Activated T-cell treated with anti-CD3 and anti-CD28 coated beads, Interleukin-2, amount 50 U/mL, for 4 hours (primary cell): ENCODE results near the gene GDF2. TPM values are rescaled to one million over a fixed set of nuclear protein-coding genes. Genes with fewer than 3 reads are reported as not detected.

Experiments
- ATAC-seq, 2 donors: fragments of 200-7000 bp; cut with Tn5 transposase; one replicate each; pipeline ENCODE4 v1.10.0; 2021
- DNase-seq: peaks from one replicate; pipeline ENCODE4 v3.0.0-alpha.2; 2020
- H3K27me3 Mint-ChIP-seq: one replicate; pipeline ENCODE4 v1.8.0; 2021; ENCODE audit warnings: low read depth, mixed read lengths
- H3K36me3 Mint-ChIP-seq: one replicate; pipeline ENCODE4 v1.8.0; 2022; ENCODE audit warnings: mixed read lengths; ENCODE audit not compliant: insufficient read depth
- H3K4me1 Mint-ChIP-seq: one replicate; pipeline ENCODE4 v1.8.0; 2021; ENCODE audit warnings: low read depth, mixed read lengths
- H3K4me3 Mint-ChIP-seq: one replicate; pipeline ENCODE4 v1.8.0; 2021; ENCODE audit warnings: mild to moderate bottlenecking, moderate library complexity, mixed read lengths
- H3K9me3 Mint-ChIP-seq: one replicate; pipeline ENCODE4 v1.8.0; 2021; ENCODE audit warnings: mixed read lengths
- total RNA-seq, 3 donors: library from RNA; stranded (reverse); gene quantifications; one replicate each; pipeline ENCODE4 v1.2.1, GENCODE V29; 2021

The GDF2 gene
- total RNA-seq, 3 donors from 2014 or later: not detected

GRCh38 chr10:47364366-47364765 is 42.1 kb downstream of the GDF2 start:
- no peaks in the 10 kb centered on the region for H3K36me3 Mint-ChIP-seq
- no peaks in the 10 kb centered on the region for H3K9me3 Mint-ChIP-seq
- DNase-seq: no peak
- ATAC-seq: no peak
- no peaks in the 10 kb centered on the region for H3K4me1 Mint-ChIP-seq
- no peak overlapping the region for H3K4me3 Mint-ChIP-seq
- H3K27me3 Mint-ChIP-seq: no peaks in the 10 kb centered on the region

- DNase-seq: no peak
- H3K36me3 Mint-ChIP-seq: no peaks in the 10 kb centered on the region
- H3K27me3 Mint-ChIP-seq: no peaks in the 10 kb centered on the region
- H3K9me3 Mint-ChIP-seq: no peaks in the 10 kb centered on the region
- no peaks in the 10 kb centered on the region for H3K4me1 Mint-ChIP-seq
- no peak for ATAC-seq
- no peak overlapping the region for H3K4me3 Mint-ChIP-seq
Measured at GRCh38 chr10:47364911-47365310, 42.7 kb downstream of the GDF2 start.

DNA sequence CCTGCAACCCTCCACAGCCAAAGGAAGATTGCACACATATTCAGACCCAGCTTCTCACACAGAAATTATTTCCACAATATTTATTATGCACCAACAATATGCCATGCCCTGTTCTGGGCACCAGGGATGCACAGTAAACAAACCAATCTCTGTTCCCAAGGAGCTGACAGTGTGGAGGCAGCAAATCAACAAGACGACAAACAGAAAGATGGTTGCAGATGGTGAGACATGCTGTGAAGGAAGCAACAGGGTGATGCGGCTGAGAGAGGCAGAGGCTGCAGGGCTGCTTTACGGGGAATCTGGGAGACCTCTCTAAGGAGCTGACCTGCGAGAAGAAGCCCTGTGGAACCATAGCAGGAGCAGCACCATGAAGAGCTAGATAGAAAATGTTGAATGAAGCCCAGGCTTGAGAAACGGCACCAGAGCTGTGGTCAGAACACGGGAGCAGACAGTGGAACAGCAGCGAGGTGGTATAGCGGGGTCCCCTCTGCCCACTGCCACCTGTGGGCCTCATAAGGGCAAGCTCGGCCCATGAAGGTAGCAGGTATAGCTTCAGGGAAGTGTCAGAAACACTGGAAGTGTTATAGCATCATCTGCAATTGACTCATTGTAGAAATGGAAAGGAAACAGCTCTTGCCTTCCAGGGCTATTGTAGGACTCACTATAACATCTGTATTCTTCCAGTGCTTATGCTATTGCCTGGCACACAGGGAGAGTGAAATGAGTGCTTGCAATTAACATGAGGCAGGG is 43.4 kb downstream of the GDF2 start:
- ATAC-seq: no peak
- no peaks in the 10 kb centered on the region for H3K27me3 Mint-ChIP-seq
- DNase-seq: no peak
- H3K36me3 Mint-ChIP-seq: no peaks in the 10 kb centered on the region
- H3K9me3 Mint-ChIP-seq: no peaks in the 10 kb centered on the region
- H3K4me1 Mint-ChIP-seq: no peaks in the 10 kb centered on the region
- no peak overlapping the region for H3K4me3 Mint-ChIP-seq

DNA sequence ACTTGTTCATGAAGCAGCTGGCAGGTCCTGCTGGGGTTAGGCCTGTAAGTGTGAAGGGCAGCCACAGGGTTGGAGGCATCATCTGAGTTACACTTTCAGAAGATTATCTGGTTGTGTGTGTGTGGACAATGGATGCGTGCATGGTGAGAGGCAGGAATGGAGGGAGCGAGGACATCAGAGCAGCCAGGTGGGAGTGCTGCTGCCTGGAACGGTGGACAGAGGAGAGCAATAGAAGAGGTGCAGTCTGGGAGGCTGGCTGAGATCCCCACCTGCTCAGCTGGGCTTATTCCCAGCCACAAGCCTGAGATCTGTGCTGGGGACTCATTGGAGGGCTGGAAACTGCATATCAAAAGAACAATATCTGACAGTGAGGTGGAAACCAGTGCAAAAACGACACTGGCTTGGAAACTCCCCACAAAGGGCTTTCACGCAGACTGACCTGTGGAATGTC is 44.0 kb downstream of the GDF2 start:
- Mint-ChIP-seq H3K4me3 (no peak overlapping the region), H3K9me3 (no peaks in the 10 kb centered on the region), H3K36me3 (no peaks in the 10 kb centered on the region), H3K4me1 (no peaks in the 10 kb centered on the region), H3K27me3 (no peaks in the 10 kb centered on the region)
- DNase-seq (no peak), ATAC-seq (no peak)

DNA sequence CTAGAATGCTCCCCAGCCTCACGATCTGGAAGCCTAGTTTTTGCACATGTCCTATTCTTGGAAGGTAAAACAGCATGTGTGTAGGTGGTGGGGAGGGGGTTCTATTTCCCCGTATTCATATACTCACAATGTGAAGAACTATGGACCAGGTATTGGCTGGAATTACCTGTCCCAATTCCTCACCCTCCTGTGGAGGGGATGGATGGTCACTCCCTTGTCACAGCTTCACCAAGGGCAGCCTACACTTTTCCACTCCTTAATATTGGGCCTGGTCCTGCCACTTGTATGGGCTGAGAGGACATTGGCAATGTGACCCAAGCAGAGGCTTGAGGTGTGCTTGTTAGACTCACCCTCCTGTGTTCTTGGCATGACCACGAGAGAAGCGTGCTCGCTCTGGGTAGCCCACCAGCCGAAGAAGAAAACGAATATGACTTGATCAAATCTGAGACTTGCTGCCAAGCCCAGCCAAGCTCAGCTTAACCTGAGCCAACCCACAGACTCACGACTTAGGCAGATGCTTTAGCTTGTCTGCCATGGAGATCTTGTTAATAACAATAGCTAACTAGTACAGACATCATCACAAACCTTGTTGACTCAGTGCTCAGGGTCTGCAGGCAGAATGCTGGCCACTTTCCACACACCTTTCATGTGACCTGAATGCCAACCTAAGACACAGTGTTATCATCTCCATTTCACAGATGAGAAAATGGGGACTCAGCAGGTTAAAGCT is 44.6 kb downstream of the GDF2 start:
- Mint-ChIP-seq H3K4me1 (no peaks in the 10 kb centered on the region), H3K9me3 (no peaks in the 10 kb centered on the region), H3K36me3 (no peaks in the 10 kb centered on the region), H3K27me3 (peaks cover 2% of the 10 kb centered on the region), H3K4me3 (no peak overlapping the region)
- DNase-seq: no peak
- ATAC-seq: no peak

DNA sequence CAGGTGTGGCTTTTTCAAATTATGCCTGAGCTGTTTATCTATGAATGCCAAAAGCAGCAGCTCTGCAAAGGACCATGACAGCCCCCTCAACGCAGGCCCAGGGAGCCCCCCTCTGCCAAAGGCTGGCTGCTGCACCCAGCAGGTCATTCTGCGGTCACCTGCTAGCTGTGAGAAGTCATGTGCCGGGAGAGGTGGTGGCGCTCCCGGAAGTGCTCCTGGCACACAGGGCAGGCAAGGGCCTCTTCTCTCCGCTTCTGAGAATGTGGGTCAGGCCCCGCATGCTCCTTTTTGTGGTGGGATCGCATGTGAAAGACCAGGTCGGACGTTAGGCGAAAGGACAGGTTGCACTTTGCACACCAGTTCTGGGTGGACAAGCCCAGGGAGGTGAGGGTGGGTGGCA is 45.4 kb downstream of the GDF2 start:
- Mint-ChIP-seq H3K36me3 (no peaks in the 10 kb centered on the region), H3K4me1 (peaks cover 2% of the 10 kb centered on the region), H3K4me3 (no peak overlapping the region), H3K9me3 (no peaks in the 10 kb centered on the region), H3K27me3 (peaks cover 2% of the 10 kb centered on the region)
- no peak for ATAC-seq
- no peak for DNase-seq

- Mint-ChIP-seq H3K27me3 (peaks cover 2% of the 10 kb centered on the region), H3K36me3 (no peaks in the 10 kb centered on the region), H3K4me1 (peaks cover 5% of the 10 kb centered on the region), H3K9me3 (no peaks in the 10 kb centered on the region), H3K4me3 (no peak overlapping the region)
- DNase-seq (no peak), ATAC-seq (no peak)
Measured at GRCh38 chr10:47368431-47369180, 46.4 kb downstream of the GDF2 start.

- H3K27me3 Mint-ChIP-seq: peaks cover 2% of the 10 kb centered on the region
- no peak for DNase-seq
- no peaks in the 10 kb centered on the region for H3K36me3 Mint-ChIP-seq
- no peaks in the 10 kb centered on the region for H3K9me3 Mint-ChIP-seq
- ATAC-seq: no peak
- peaks cover 5% of the 10 kb centered on the region for H3K4me1 Mint-ChIP-seq
- H3K4me3 Mint-ChIP-seq: no peak overlapping the region
Measured at GRCh38 chr10:47369251-47369894, 47.1 kb downstream of the GDF2 start.

DNA sequence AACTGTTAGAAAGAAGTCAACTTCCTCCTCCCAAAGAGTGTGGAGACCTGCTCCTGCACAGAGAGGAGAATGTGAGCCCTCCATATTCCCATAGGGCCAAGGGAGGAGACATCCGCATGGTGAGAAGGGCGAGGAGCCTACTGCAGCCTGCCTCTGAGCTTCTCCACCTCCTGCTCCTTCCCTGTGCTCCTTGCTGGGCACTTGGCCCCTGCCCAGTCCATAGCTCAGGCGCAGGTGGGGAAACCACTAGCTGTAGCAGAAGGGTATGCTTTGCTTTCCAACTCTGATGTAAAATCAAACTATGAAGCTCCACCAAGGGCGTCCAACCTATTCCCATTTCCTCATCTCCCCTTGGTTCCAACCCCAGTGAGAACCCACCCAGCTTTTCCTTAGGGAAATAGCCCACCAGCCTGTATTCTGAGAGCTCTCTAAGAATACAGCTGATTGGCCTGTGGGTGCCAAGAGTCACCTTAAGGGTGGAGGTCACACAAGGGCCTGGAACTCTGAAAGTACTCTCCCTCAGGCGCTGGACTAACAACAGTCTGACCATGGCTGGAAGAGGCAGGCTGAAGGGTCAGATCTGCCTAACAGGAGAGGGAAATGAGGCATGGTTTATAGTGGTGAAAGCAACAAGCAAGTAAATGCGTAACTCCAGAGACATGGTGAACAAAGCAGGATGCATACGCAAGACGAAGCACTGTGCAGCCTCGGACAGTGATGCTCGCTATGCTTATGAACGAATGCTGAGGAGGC is 47.9 kb downstream of the GDF2 start:
- no peaks in the 10 kb centered on the region for H3K9me3 Mint-ChIP-seq
- peaks cover 5% of the 10 kb centered on the region for H3K4me1 Mint-ChIP-seq
- H3K4me3 Mint-ChIP-seq: no peak overlapping the region
- peaks cover 2% of the 10 kb centered on the region for H3K27me3 Mint-ChIP-seq
- H3K36me3 Mint-ChIP-seq: no peaks in the 10 kb centered on the region
- DNase-seq: no peak
- ATAC-seq: no peak

- Mint-ChIP-seq H3K4me3 (no peak overlapping the region), H3K4me1 (peaks cover 5% of the 10 kb centered on the region), H3K9me3 (no peaks in the 10 kb centered on the region), H3K36me3 (no peaks in the 10 kb centered on the region), H3K27me3 (peaks cover 6% of the 10 kb centered on the region)
- DNase-seq (no peak), ATAC-seq (no peak)
Measured at GRCh38 chr10:47370878-47371277, 48.6 kb downstream of the GDF2 start.

- H3K27me3 Mint-ChIP-seq: peaks cover 14% of the 10 kb centered on the region
- H3K4me3 Mint-ChIP-seq: no peak overlapping the region
- no peak for ATAC-seq
- no peak for DNase-seq
- no peaks in the 10 kb centered on the region for H3K36me3 Mint-ChIP-seq
- no peaks in the 10 kb centered on the region for H3K9me3 Mint-ChIP-seq
- peaks cover 5% of the 10 kb centered on the region for H3K4me1 Mint-ChIP-seq
Measured at GRCh38 chr10:47371629-47372485, 49.6 kb downstream of the GDF2 start.

DNA sequence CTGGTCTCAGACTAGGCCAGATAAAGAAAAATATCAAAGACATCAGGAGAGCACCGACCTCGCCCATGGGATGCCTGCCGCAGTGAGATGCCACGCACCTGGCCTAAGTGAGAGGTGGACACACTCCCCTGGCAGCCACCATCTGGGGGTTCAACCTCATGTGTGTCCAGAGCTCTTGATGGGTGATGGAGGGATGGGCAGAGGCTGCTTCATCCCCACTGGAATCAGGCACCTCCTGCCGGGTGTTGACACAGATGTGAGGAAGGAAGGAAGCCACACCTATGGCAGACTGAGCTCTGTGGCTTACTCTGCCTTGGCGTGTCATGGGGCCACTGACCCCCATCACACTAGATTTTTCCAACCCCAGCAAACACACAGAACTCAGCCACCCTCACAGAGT is 50.5 kb downstream of the GDF2 start:
- Mint-ChIP-seq H3K36me3 (no peaks in the 10 kb centered on the region), H3K4me3 (no peak overlapping the region), H3K9me3 (no peaks in the 10 kb centered on the region), H3K27me3 (peaks cover 22% of the 10 kb centered on the region), H3K4me1 (peaks cover 9% of the 10 kb centered on the region)
- no peak for ATAC-seq
- DNase-seq: no peak
